GM23248 (cell line): Measurements from ENCODE around the gene ETHE1. TPM values are rescaled to one million over a fixed set of nuclear protein-coding genes. Genes with fewer than 3 reads are reported as not detected.

Experiments
- DNase-seq: peaks from one replicate; pipeline ENCODE4 v3.0.0-alpha.2; 2015
- H2AFZ ChIP-seq: fragments of 200-600 bp; sonication (generic); 2 replicates; pipeline ENCODE4 v1.6.1; 2016; ENCODE audit warnings: antibody characterized with exemption
- H3F3A ChIP-seq: fragments of 200-600 bp; sonication (generic); 2 replicates; pipeline ENCODE4 v1.6.1; 2016; ENCODE audit warnings: mild to moderate bottlenecking, antibody characterized with exemption, mixed run types; ENCODE audit not compliant: insufficient read depth
- H3K27ac ChIP-seq: fragments of 200-600 bp; sonication (generic); 2 replicates; pipeline ENCODE4 v1.5.1; 2016; ENCODE audit warnings: mild to moderate bottlenecking
- H3K27me3 ChIP-seq: fragments of 200-600 bp; sonication (generic); replicated peaks from 2 replicates; pipeline ENCODE4 v1.6.1; 2016; ENCODE audit warnings: mild to moderate bottlenecking; ENCODE audit not compliant: insufficient read depth
- H3K36me3 ChIP-seq: fragments of 200-600 bp; sonication (generic); 2 replicates; pipeline ENCODE4 v1.6.1; 2016; ENCODE audit warnings: low read depth, mild to moderate bottlenecking
- H3K4me1 ChIP-seq: fragments of 200-600 bp; sonication (generic); 2 replicates; pipeline ENCODE4 v1.6.1; 2016; ENCODE audit warnings: mild to moderate bottlenecking; ENCODE audit not compliant: insufficient read depth
- H3K4me2 ChIP-seq: fragments of 200-600 bp; sonication (generic); one replicate; pipeline ENCODE4 v1.6.1; 2016; ENCODE audit warnings: mild to moderate bottlenecking; ENCODE audit not compliant: unreplicated experiment
- H3K4me3 ChIP-seq: fragments of 200-600 bp; sonication (generic); 2 replicates; pipeline ENCODE4 v1.5.1; 2016; ENCODE audit warnings: mild to moderate bottlenecking
- H3K79me2 ChIP-seq: fragments of 200-600 bp; sonication (generic); 2 replicates; pipeline ENCODE4 v1.6.1; 2016; ENCODE audit warnings: mild to moderate bottlenecking; ENCODE audit not compliant: insufficient read depth
- H3K9ac ChIP-seq: fragments of 200-600 bp; sonication (generic); 2 replicates; pipeline ENCODE4 v1.6.1; 2016; ENCODE audit warnings: mild to moderate bottlenecking
- H3K9me2 ChIP-seq: fragments of 200-600 bp; sonication (generic); 2 replicates; pipeline ENCODE4 v1.6.1; 2016; ENCODE audit warnings: mixed run types, mild to moderate bottlenecking, moderate library complexity; ENCODE audit not compliant: insufficient read depth
- H3K9me3 ChIP-seq: fragments of 200-600 bp; sonication (generic); one replicate; pipeline ENCODE4 v1.6.1; 2017; ENCODE audit warnings: low read depth
- H4K20me1 ChIP-seq: fragments of 200-600 bp; sonication (generic); 2 replicates; pipeline ENCODE4 v1.6.0; 2016; ENCODE audit not compliant: insufficient read depth
- EZH2 ChIP-seq: fragments of 200-600 bp; sonication (generic); IDR thresholded peaks from 2 replicates; pipeline ENCODE4 v1.6.1; 2018; ENCODE audit warnings: antibody characterized with exemption, mild to moderate bottlenecking; ENCODE audit not compliant: insufficient read depth, poor library complexity, severe bottlenecking
- EZH2phosphoT487 ChIP-seq: fragments of 200-600 bp; sonication (generic); IDR thresholded peaks from 2 replicates; pipeline ENCODE4 v1.6.1; 2018; ENCODE audit warnings: antibody characterized with exemption, moderate library complexity, mild to moderate bottlenecking, low read depth; ENCODE audit not compliant: insufficient read depth
- WGBS, 2 experiments: methylation state at CpG; one replicate each; pipeline ENCODE4 v1.1.6; 2015 to 2017; ENCODE audit warnings: low lambda C conversion rate in 2 of 2, low coverage in 1 of 2; ENCODE audit errors: missing lambda C conversion rate in 2 of 2; 5-methylcytosine and 5-hydroxymethylcytosine counted together
- in situ Hi-C: fragments of 300-500 bp; cut with MboI; formaldehyde crosslinking; loops from 2 replicates; pipeline ENCODE4 v1.15.0; 2020
- polyA plus RNA-seq: library from polyadenylated mRNA; unstranded; fragments of >200 nt; fragmentation: Nextera tagmentation; extraction: Ambion mirVana; gene quantifications from 2 replicates; pipeline ENCODE4 v1.2.1, GENCODE V29; 2016
- total RNA-seq: library from RNA; depleted of rRNA; stranded (reverse); fragments of >200 nt; shearing (Covaris generic); gene quantifications from 2 replicates; pipeline ENCODE4 v1.2.3, GENCODE V29; 2014

ETHE1 gene
- total and polyA plus RNA-seq, 2 experiments from 2014 or later, result 70.8 to 100.0 TPM

- DNase-seq, result no peak
- no peaks in the 10 kb centered on the region for H3K79me2 ChIP-seq
- no peak overlapping the region for H3K4me2 ChIP-seq
- H3K9me3 ChIP-seq, result no peaks in the 10 kb centered on the region
- in situ Hi-C loops, result no loop called here
- no peaks in the 10 kb centered on the region for H3K9me2 ChIP-seq
- H3K36me3 ChIP-seq, result no peaks in the 10 kb centered on the region
- WGBS, 2 experiments, result 63 to 83% methylated on average over 2 to 7 of the region's 7 CpGs
- no peak overlapping the region for H3K27ac ChIP-seq
- no peaks in the 10 kb centered on the region for H3K27me3 ChIP-seq
- H3K4me1 ChIP-seq, result no peaks in the 10 kb centered on the region
- no peak for TF ChIP-seq EZH2phosphoT487
- TF ChIP-seq EZH2, result no peak
- no peak overlapping the region for H3K4me3 ChIP-seq
- no peaks in the 10 kb centered on the region for H4K20me1 ChIP-seq
- no peak overlapping the region for H2AFZ ChIP-seq
- no peak overlapping the region for H3K9ac ChIP-seq
- no peaks in the 10 kb centered on the region for H3F3A ChIP-seq
These were observed 40.6 kb downstream of the ETHE1 start for GRCh38 chr19:43486412-43486811.

GRCh38 chr19:43485951-43486350, 41.0 kb downstream of the ETHE1 start:
- Histone ChIP-seq H3K36me3 (no peaks in the 10 kb centered on the region), H3K9me3 (no peaks in the 10 kb centered on the region), H3K27ac (no peak overlapping the region), H4K20me1 (no peaks in the 10 kb centered on the region), H3K9me2 (no peaks in the 10 kb centered on the region), H3K4me2 (no peak overlapping the region), H3K27me3 (no peaks in the 10 kb centered on the region), H3K9ac (no peak overlapping the region), H3K4me1 (no peaks in the 10 kb centered on the region), H3K79me2 (no peaks in the 10 kb centered on the region), H3F3A (no peaks in the 10 kb centered on the region), H2AFZ (no peak overlapping the region), H3K4me3 (no peak overlapping the region)
- TF ChIP-seq EZH2, result no peak
- TF ChIP-seq EZH2phosphoT487, result no peak
- WGBS, 2 experiments, result 74 to 80% methylated on average over 3 to 6 of the region's 6 CpGs
- in situ Hi-C loops, result no loop called here
- no peak for DNase-seq

- H3F3A ChIP-seq, result no peaks in the 10 kb centered on the region
- H4K20me1 ChIP-seq, result no peaks in the 10 kb centered on the region
- 89 to 91% methylated on average over 6 of the region's 6 CpGs for WGBS, 2 experiments
- no peaks in the 10 kb centered on the region for H3K4me1 ChIP-seq
- H3K4me2 ChIP-seq, result no peak overlapping the region
- H3K27me3 ChIP-seq, result no peaks in the 10 kb centered on the region
- H2AFZ ChIP-seq, result no peak overlapping the region
- no peaks in the 10 kb centered on the region for H3K9me2 ChIP-seq
- no peaks in the 10 kb centered on the region for H3K79me2 ChIP-seq
- H3K9ac ChIP-seq, result no peak overlapping the region
- no peak for TF ChIP-seq EZH2phosphoT487
- TF ChIP-seq EZH2, result no peak
- no peaks in the 10 kb centered on the region for H3K9me3 ChIP-seq
- DNase-seq, result no peak
- H3K4me3 ChIP-seq, result no peak overlapping the region
- H3K27ac ChIP-seq, result no peak overlapping the region
- in situ Hi-C loops, result no loop called here
- H3K36me3 ChIP-seq, result no peaks in the 10 kb centered on the region
These were observed 43.7 kb downstream of the ETHE1 start for GRCh38 chr19:43483281-43483680.

GRCh38 chr19:43482193-43482592, 44.8 kb downstream of the ETHE1 start:
- Histone ChIP-seq H2AFZ (no peak overlapping the region), H3K9me3 (no peaks in the 10 kb centered on the region), H3K4me1 (no peaks in the 10 kb centered on the region), H3K27me3 (no peaks in the 10 kb centered on the region), H3K4me3 (no peak overlapping the region), H3K9ac (no peak overlapping the region), H3K9me2 (no peaks in the 10 kb centered on the region), H3K27ac (no peak overlapping the region), H4K20me1 (no peaks in the 10 kb centered on the region), H3K36me3 (no peaks in the 10 kb centered on the region), H3K4me2 (no peak overlapping the region), H3K79me2 (no peaks in the 10 kb centered on the region), H3F3A (no peaks in the 10 kb centered on the region)
- in situ Hi-C loops, result no loop called here
- no peak for DNase-seq
- WGBS, 2 experiments, result 92 to 93% methylated on average over 4 of the region's 4 CpGs
- TF ChIP-seq EZH2phosphoT487, result no peak

GRCh38 chr19:43481701-43482100, 45.3 kb downstream of the ETHE1 start:
- H3K36me3 ChIP-seq, result no peaks in the 10 kb centered on the region
- no peaks in the 10 kb centered on the region for H3K79me2 ChIP-seq
- no peak overlapping the region for H3K27ac ChIP-seq
- H3K4me2 ChIP-seq, result no peak overlapping the region
- no peaks in the 10 kb centered on the region for H4K20me1 ChIP-seq
- no peaks in the 10 kb centered on the region for H3K27me3 ChIP-seq
- no peak overlapping the region for H3K4me3 ChIP-seq
- H3K4me1 ChIP-seq, result peaks cover 5% of the 10 kb centered on the region
- H3K9me3 ChIP-seq, result no peaks in the 10 kb centered on the region
- H3K9ac ChIP-seq, result no peak overlapping the region
- H3F3A ChIP-seq, result no peaks in the 10 kb centered on the region
- no peak for DNase-seq
- H3K9me2 ChIP-seq, result no peaks in the 10 kb centered on the region
- WGBS, 2 experiments, result 92 to 98% methylated on average over 6 of the region's 6 CpGs
- no peak overlapping the region for H2AFZ ChIP-seq
- TF ChIP-seq EZH2 (no peak), EZH2phosphoT487 (no peak)
- in situ Hi-C loops, result no loop called here
